ENCODE data around the gene VSX1. TPM values are rescaled to one million over a fixed set of nuclear protein-coding genes. Genes with fewer than 3 reads are reported as not detected.

VSX1 gene
- total and polyA plus RNA-seq, 2 donors (not counting 1 experiment from before 2014, with no cell fraction given) = not detected

DNA sequence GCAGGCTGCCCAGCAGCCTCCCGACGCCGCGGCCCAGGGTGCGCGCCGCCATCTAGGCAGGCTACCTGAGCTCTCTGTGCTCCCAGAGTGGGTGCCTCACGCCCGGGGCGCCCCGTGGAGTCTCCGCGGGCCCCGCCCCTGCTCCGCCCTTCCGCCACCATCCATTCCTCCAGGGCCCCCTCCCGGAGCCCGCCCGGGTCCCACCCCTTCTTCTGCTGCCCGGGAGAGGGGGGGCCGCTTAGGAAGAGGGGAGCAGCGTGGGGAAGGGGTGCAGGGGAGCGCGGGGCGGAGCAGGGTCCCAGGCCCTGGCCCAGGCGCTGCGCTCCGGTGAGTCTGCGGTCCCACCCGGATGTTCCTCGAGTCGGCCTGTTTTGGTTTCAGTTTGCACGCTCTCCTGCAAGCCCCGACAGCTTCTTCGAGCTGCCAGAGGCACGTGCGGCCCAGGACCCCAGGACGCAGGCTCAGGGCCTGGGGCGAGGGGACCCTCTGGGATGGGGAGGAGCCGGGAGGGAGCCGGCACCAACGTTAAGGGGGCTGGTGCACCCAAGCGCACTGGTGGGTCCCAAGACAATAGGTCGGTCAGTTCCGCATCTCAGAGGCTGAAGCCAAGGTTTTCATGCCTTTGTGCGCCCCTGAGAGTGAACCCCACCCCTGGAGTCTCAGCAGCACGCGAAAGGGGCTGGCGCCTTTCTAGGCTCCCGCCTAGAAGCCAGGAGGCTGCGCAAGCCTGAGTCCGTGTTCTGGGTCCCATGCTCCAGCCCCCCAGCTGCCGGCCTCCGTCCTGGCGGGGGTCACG lies 23.7 kb downstream of the VSX1 start, which contains the start of gene ACSS1:
Gene ACSS1, minus strand, starts transcription at position 89 of the 796 bp plus-strand sequence. Its CDS starts 37 bp downstream, at position 52.
- peak within 1 kb of the TSS; percentile 73 for H2AFZ ChIP-seq (ENCODE audit: low read length)
- H3K9ac ChIP-seq (ENCODE audit: insufficient read depth, low read length) = peak within 1 kb of the TSS; percentile 34
- H3K4me1 ChIP-seq (ENCODE audit: control insufficient read depth, extremely low read depth, insufficient read depth, low read length) = peaks cover 11% of the 10 kb centered on the region
- no peaks in the 10 kb centered on the region for H4K20me1 ChIP-seq (ENCODE audit: control insufficient read depth, extremely low read depth, insufficient read depth, low read length)
- H3K79me2 ChIP-seq (ENCODE audit: control insufficient read depth, insufficient read depth, low read length) = no peaks in the 10 kb centered on the region
- peak within 1 kb of the TSS; percentile 53 to 62 (median 56) for H3K4me3 ChIP-seq (replicated peaks in 1 of 4; ENCODE audit: control extremely low read depth in 1 of 4, insufficient read depth in 1 of 4, low read depth in 3 of 4, low read length in 4 of 4)
- H3K27me3 ChIP-seq (ENCODE audit: control insufficient read depth, insufficient read depth, low read length) = peaks cover 31% of the 10 kb centered on the region
- no peaks in the 10 kb centered on the region for H3K36me3 ChIP-seq (ENCODE audit: control insufficient read depth, insufficient read depth, low read length)
- H3K4me2 ChIP-seq (ENCODE audit: extremely low read depth, insufficient read depth, low read length) = peak within 1 kb of the TSS; percentile 87
- no peaks in the 10 kb centered on the region for H3K9me3 ChIP-seq (ENCODE audit: control insufficient read depth, insufficient read depth, low read depth, low read length)
- no peak within 1 kb of the TSS for H3K27ac ChIP-seq (ENCODE audit: insufficient read depth, low read length)
- DNase-seq (ENCODE audit: low read depth in 2 of 2) = peak; percentile 27 to 35
- TF ChIP-seq, protein P1, sequence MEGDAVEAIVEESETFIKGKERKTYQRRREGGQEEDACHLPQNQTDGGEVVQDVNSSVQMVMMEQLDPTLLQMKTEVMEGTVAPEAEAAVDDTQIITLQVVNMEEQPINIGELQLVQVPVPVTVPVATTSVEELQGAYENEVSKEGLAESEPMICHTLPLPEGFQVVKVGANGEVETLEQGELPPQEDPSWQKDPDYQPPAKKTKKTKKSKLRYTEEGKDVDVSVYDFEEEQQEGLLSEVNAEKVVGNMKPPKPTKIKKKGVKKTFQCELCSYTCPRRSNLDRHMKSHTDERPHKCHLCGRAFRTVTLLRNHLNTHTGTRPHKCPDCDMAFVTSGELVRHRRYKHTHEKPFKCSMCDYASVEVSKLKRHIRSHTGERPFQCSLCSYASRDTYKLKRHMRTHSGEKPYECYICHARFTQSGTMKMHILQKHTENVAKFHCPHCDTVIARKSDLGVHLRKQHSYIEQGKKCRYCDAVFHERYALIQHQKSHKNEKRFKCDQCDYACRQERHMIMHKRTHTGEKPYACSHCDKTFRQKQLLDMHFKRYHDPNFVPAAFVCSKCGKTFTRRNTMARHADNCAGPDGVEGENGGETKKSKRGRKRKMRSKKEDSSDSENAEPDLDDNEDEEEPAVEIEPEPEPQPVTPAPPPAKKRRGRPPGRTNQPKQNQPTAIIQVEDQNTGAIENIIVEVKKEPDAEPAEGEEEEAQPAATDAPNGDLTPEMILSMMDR (conservative IDR thresholded peaks at IDR 0.05 in 1 of 2, IDR thresholded peaks at IDR 0.05 in 1 of 2; ENCODE audit: low read depth in 1 of 2, low read length in 2 of 2) = no peak
- peak; percentile 32 for TF ChIP-seq EZH2 (IDR thresholded peaks at IDR 0.05; ENCODE audit: low read length, missing control alignments)

DNA sequence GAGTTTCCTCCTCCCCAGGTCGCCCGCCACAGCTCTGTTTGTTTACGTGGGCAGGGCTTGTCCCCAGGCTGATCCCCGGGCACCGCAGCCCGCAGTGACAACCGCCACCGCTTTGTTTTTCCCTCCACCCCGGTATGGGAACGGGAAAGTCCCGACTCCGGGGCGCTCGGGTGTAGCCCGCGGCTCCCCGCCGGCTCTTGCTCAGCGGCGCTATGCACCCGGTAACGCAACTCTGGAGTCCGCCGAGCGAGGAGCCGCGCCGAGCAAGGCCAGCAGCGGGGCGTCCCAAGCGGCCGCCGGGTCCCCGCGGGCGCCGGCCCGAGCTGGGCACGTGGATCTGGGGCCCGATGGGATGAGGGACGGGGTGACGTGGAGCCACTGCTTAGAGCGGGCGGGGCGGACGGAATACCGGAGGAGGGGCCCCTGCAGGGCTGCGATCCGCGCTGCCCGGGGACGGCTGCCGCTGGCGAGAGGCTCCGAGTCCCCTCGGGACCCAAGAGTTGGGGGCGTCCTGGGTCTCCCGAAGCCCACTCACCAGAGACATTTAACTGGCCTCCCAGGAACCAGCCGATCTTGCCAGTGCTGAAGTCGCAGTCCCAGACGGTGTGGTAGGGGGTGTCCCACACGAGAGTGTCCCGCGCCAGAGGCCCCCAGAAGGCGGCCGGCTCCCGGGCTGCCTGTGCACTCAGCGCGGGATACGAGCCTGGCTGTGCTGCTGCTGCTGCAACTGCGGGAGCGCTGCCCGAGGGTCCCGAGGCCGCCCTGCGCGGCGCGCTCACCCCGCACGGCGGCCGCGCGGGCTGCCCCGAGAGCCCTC lies 24.5 kb downstream of the VSX1 start:
- Histone ChIP-seq H3K4me3 (replicated peaks in 1 of 4; ENCODE audit: control extremely low read depth in 1 of 4, insufficient read depth in 1 of 4, low read depth in 3 of 4, low read length in 4 of 4) (peak overlapping the region; percentile 52 to 62 (median 54)), H4K20me1 (ENCODE audit: control insufficient read depth, extremely low read depth, insufficient read depth, low read length) (no peaks in the 10 kb centered on the region), H3K9ac (ENCODE audit: insufficient read depth, low read length) (peak overlapping the region; percentile 34), H3K36me3 (ENCODE audit: control insufficient read depth, insufficient read depth, low read length) (no peaks in the 10 kb centered on the region), H3K9me3 (ENCODE audit: control insufficient read depth, insufficient read depth, low read depth, low read length) (no peaks in the 10 kb centered on the region), H3K79me2 (ENCODE audit: control insufficient read depth, insufficient read depth, low read length) (no peaks in the 10 kb centered on the region), H2AFZ (ENCODE audit: low read length) (peak overlapping the region; percentile 73), H3K27me3 (ENCODE audit: control insufficient read depth, insufficient read depth, low read length) (peaks cover 27% of the 10 kb centered on the region), H3K4me2 (ENCODE audit: extremely low read depth, insufficient read depth, low read length) (peak overlapping the region; percentile 87), H3K27ac (ENCODE audit: insufficient read depth, low read length) (no peak overlapping the region), H3K4me1 (ENCODE audit: control insufficient read depth, extremely low read depth, insufficient read depth, low read length) (peaks cover 11% of the 10 kb centered on the region)
- DNase-seq (ENCODE audit: low read depth in 2 of 2) = peak; percentile 26 to 31
- TF ChIP-seq EZH2 (IDR thresholded peaks at IDR 0.05; ENCODE audit: low read length, missing control alignments) = no peak
- TF ChIP-seq, protein P1 (conservative IDR thresholded peaks at IDR 0.05 in 1 of 2, IDR thresholded peaks at IDR 0.05 in 1 of 2; ENCODE audit: low read depth in 1 of 2, low read length in 2 of 2) = no peak

DNA sequence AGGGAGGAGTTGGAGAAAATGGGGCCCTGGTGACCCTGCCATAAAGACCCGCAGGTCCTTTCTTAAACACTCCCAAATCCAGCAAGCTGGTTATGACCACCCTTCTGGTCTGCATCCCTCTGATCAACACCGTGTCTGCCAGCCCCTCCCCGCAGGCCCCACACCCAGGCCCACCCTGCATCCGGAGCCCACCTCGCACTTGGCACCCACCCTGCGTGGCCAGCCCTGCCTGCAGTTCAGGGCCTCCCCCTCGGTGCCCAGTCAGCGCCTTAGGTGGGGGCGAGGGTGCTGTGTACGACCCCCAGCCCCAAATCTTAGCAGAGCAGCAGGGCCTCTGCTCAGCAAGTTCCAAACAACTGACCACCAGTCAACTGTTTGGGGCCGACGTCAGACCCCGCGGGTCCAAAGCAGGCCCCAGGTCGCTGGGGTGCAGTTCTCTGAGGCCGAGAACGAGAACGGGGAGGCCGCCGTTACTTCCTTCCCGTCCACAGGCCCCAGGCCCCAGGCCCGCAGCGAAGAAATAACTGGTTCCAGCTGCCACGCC lies 25.2 kb downstream of the VSX1 start:
- Histone ChIP-seq H2AFZ (ENCODE audit: low read length) (no peak overlapping the region), H3K79me2 (ENCODE audit: control insufficient read depth, insufficient read depth, low read length) (no peaks in the 10 kb centered on the region), H4K20me1 (ENCODE audit: control insufficient read depth, extremely low read depth, insufficient read depth, low read length) (no peaks in the 10 kb centered on the region), H3K4me2 (ENCODE audit: extremely low read depth, insufficient read depth, low read length) (peak overlapping the region; percentile 87), H3K4me1 (ENCODE audit: control insufficient read depth, extremely low read depth, insufficient read depth, low read length) (peaks cover 11% of the 10 kb centered on the region), H3K9me3 (ENCODE audit: control insufficient read depth, insufficient read depth, low read depth, low read length) (no peaks in the 10 kb centered on the region), H3K27me3 (ENCODE audit: control insufficient read depth, insufficient read depth, low read length) (peaks cover 20% of the 10 kb centered on the region), H3K4me3 (replicated peaks in 1 of 4; ENCODE audit: control extremely low read depth in 1 of 4, insufficient read depth in 1 of 4, low read depth in 3 of 4, low read length in 4 of 4) (peak overlapping the region in 3 of 4 experiments; percentile 39 to 62 (median 53)), H3K9ac (ENCODE audit: insufficient read depth, low read length) (peak overlapping the region; percentile 34), H3K36me3 (ENCODE audit: control insufficient read depth, insufficient read depth, low read length) (no peaks in the 10 kb centered on the region), H3K27ac (ENCODE audit: insufficient read depth, low read length) (no peak overlapping the region)
- no peak for DNase-seq (ENCODE audit: low read depth in 2 of 2)
- TF ChIP-seq, protein P1 (conservative IDR thresholded peaks at IDR 0.05 in 1 of 2, IDR thresholded peaks at IDR 0.05 in 1 of 2; ENCODE audit: low read depth in 1 of 2, low read length in 2 of 2) = no peak
- no peak for TF ChIP-seq EZH2 (IDR thresholded peaks at IDR 0.05; ENCODE audit: low read length, missing control alignments)
